Activated CD8-positive, alpha-beta T cell treated with anti-CD3 and anti-CD28 coated beads, Interleukin-2, amount 10 ng/mL, durations not matched to agents 7 days and 5 days (primary cell): Measurements from ENCODE around the gene ANXA8L1. TPM values are rescaled to one million over a fixed set of nuclear protein-coding genes. Genes with fewer than 3 reads are reported as not detected.
A peak's percentile ranks its signal among the peaks of the same experiment; 100 is the strongest.
"Not testable (repeated sequence)": the region's sequence is repeated elsewhere in the genome, so short reads cannot be mapped to it uniquely, and the experiment has no call there.

Experiments used
- ATAC-seq: fragments of 150-1000 bp; cut with Tn5 transposase; one replicate; pipeline ENCODE4 v1.10.0; 2021; ENCODE audit warnings: moderate library complexity
- CTCF ChIA-PET: fragments of 350-600 bp; sonication (Branson Sonifier 250); formaldehyde crosslinking; loops from one replicate; lab custom pipeline; 2021; ENCODE audit warnings: antibody characterized with exemption; lab: Charles Lee
- POLR2A ChIA-PET: fragments of 350-600 bp; sonication (Branson Sonifier 250); formaldehyde crosslinking; loops from one replicate; lab custom pipeline; 2021; ENCODE audit warnings: antibody characterized with exemption; lab: Charles Lee
- DNase-seq: peaks from one replicate; pipeline ENCODE4 v3.0.0-alpha.2; 2020
- H3K27ac Mint-ChIP-seq: one replicate; pipeline ENCODE4 v1.8.0; 2021; ENCODE audit warnings: mild to moderate bottlenecking, mixed read lengths
- H3K27me3 Mint-ChIP-seq: one replicate; pipeline ENCODE4 v1.8.0; 2021; ENCODE audit warnings: low read depth, mixed read lengths
- H3K36me3 Mint-ChIP-seq: one replicate; pipeline ENCODE4 v1.8.0; 2021; ENCODE audit warnings: low read depth, mixed read lengths
- H3K4me1 Mint-ChIP-seq: one replicate; pipeline ENCODE4 v1.8.0; 2021; ENCODE audit warnings: low read depth, mixed read lengths
- H3K4me3 Mint-ChIP-seq: one replicate; pipeline ENCODE4 v1.8.0; 2021; ENCODE audit warnings: mild to moderate bottlenecking, mixed read lengths
- H3K9me3 Mint-ChIP-seq: one replicate; pipeline ENCODE4 v1.8.0; 2022; ENCODE audit warnings: mixed read lengths; ENCODE audit not compliant: insufficient read depth
- total RNA-seq, 2 experiments: library from RNA; stranded (reverse); gene quantifications; one replicate each; pipeline ENCODE4 v1.2.3, GENCODE V29; 2021

Gene ANXA8L1, protein sequence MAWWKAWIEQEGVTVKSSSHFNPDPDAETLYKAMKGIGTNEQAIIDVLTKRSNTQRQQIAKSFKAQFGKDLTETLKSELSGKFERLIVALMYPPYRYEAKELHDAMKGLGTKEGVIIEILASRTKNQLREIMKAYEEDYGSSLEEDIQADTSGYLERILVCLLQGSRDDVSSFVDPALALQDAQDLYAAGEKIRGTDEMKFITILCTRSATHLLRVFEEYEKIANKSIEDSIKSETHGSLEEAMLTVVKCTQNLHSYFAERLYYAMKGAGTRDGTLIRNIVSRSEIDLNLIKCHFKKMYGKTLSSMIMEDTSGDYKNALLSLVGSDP
- total RNA-seq, result not detected

DNA sequence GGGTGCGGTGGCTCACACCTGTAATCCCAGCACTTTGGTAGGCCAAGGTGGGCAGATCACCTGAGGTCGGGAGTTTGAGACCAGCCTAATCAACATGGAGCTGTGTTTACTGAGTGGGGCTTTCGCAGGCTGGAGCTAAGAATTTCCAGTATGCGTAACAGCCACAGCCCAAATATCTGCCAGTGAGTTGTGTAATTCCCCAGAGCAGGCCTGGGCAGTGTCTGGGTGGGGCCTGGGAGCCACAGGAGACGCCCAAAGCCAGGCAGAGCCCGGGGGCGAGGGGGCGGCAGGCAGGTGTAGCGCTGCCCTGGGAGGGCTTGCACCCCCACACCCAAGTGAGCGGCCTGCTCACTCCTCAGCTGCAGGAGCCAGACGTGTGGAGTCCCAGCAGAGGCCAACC, at the start of gene ANXA8L1:
TSS of gene ANXA8L1 (plus strand) at position 371 of the 400 bp plus-strand sequence. CDS start 76 bp downstream, outside the sequence.
- POLR2A ChIA-PET, H3K27me3 Mint-ChIP-seq, H3K36me3 Mint-ChIP-seq, ATAC-seq, CTCF ChIA-PET, DNase-seq, H3K4me3 Mint-ChIP-seq, H3K4me1 Mint-ChIP-seq, H3K27ac Mint-ChIP-seq, H3K9me3 Mint-ChIP-seq: not testable (repeated sequence)

DNA sequence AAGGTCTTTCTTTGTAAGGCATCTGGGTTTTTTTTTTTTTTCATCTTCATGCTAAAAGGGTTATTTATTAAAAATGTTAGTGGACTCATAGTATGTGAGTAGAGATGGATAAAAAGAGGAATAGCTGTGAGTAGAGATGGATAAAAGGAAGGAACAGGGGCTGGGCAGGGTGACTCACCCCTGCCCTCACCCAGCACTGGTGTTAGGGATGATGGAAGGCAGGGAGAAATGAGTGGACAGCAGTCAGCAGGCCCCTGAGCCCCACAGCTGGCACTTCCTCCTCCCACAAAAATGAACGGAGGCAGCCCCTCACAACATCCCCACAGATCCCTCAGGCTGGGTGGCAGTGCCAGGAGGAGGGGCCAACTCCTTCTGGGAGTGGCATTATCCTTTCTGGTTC, 49.5 kb upstream of the ANXA8L1 start:
- Mint-ChIP-seq H3K27me3 (peaks cover 5% of the 10 kb centered on the region), H3K4me3 (no peak overlapping the region), H3K4me1 (no peaks in the 10 kb centered on the region), H3K27ac (no peak overlapping the region), H3K9me3 (no peaks in the 10 kb centered on the region), H3K36me3 (no peaks in the 10 kb centered on the region)
- DNase-seq (peak; percentile 8), ATAC-seq (no peak)
- CTCF ChIA-PET, result no interaction called here
- POLR2A ChIA-PET, result no interaction called here

- ATAC-seq (no peak), DNase-seq (peak; percentile 4)
- Mint-ChIP-seq H3K9me3 (no peaks in the 10 kb centered on the region), H3K27me3 (peaks cover 3% of the 10 kb centered on the region), H3K36me3 (no peaks in the 10 kb centered on the region), H3K4me3 (no peak overlapping the region), H3K4me1 (no peaks in the 10 kb centered on the region), H3K27ac (peak overlapping the region; percentile 54)
- ChIA-PET POLR2A (no interaction called here), CTCF (no interaction called here)
Measured at GRCh38 chr10:46326971-46327370, 48.6 kb upstream of the ANXA8L1 start.

GRCh38 chr10:46327685-46328084, 47.9 kb upstream of the ANXA8L1 start:
- no peaks in the 10 kb centered on the region for H3K9me3 Mint-ChIP-seq
- POLR2A ChIA-PET, result no interaction called here
- H3K36me3 Mint-ChIP-seq, result no peaks in the 10 kb centered on the region
- DNase-seq (no peak), ATAC-seq (no peak)
- no peak overlapping the region for H3K4me3 Mint-ChIP-seq
- CTCF ChIA-PET, result no interaction called here
- no peak overlapping the region for H3K27ac Mint-ChIP-seq
- no peaks in the 10 kb centered on the region for H3K4me1 Mint-ChIP-seq
- H3K27me3 Mint-ChIP-seq, result peaks cover 5% of the 10 kb centered on the region

GRCh38 chr10:46328853-46329689, 46.5 kb upstream of the ANXA8L1 start:
- H3K9me3 Mint-ChIP-seq, result no peaks in the 10 kb centered on the region
- H3K27me3 Mint-ChIP-seq, result peaks cover 5% of the 10 kb centered on the region
- DNase-seq (no peak), ATAC-seq (no peak)
- H3K27ac Mint-ChIP-seq, result no peak overlapping the region
- ChIA-PET POLR2A (no interaction called here), CTCF (no interaction called here)
- H3K4me1 Mint-ChIP-seq, result no peaks in the 10 kb centered on the region
- no peaks in the 10 kb centered on the region for H3K36me3 Mint-ChIP-seq
- no peak overlapping the region for H3K4me3 Mint-ChIP-seq

DNA sequence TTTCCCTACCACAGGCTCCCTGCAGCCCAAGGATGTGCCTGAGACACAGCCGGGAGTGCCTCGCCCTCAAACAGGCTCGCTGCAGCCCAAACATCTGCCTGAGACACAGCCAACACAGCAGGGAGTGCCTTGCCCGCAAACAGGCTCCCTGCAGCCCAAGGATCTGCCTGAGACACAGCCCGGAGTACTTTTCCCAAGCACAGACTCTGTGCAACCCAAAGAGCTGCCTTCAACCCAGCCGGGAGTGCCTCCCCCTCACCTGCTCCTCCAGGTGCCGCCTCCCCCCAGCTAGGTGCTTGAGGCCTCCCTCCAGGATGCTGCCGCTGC, 45.9 kb upstream of the ANXA8L1 start:
- ATAC-seq (no peak), DNase-seq (no peak)
- CTCF ChIA-PET, result no interaction called here
- no peak overlapping the region for H3K27ac Mint-ChIP-seq
- no peaks in the 10 kb centered on the region for H3K36me3 Mint-ChIP-seq
- H3K9me3 Mint-ChIP-seq, result no peaks in the 10 kb centered on the region
- H3K4me3 Mint-ChIP-seq, result no peak overlapping the region
- H3K27me3 Mint-ChIP-seq, result peaks cover 5% of the 10 kb centered on the region
- no peaks in the 10 kb centered on the region for H3K4me1 Mint-ChIP-seq
- POLR2A ChIA-PET, result no interaction called here

- ChIA-PET CTCF (no interaction called here), POLR2A (no interaction called here)
- Mint-ChIP-seq H3K27me3 (peaks cover 5% of the 10 kb centered on the region), H3K27ac (no peak overlapping the region), H3K4me3 (no peak overlapping the region), H3K36me3 (no peaks in the 10 kb centered on the region), H3K9me3 (no peaks in the 10 kb centered on the region), H3K4me1 (no peaks in the 10 kb centered on the region)
- DNase-seq (no peak), ATAC-seq (no peak)
Measured at GRCh38 chr10:46330894-46331293, 44.7 kb upstream of the ANXA8L1 start.

DNA sequence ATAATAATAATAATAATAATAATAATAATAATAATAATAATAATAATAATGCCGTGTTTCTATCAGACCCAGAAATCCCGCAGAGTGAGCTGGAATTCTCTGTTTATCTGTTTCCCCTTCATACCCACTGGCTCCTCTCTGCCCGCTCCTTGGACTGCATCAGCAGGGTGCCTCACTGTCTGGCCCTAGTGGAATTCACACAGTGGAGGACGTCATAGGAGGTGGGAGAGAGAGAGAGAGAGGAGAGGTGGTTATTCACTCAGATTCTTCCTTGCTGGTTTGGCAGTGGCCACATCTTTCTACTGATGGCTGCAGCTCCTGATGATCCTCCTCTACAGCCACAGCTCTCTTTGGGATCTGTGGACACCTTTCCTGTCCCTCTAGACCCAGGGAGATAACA, 10.1 kb upstream of the ANXA8L1 start:
- ATAC-seq, H3K27ac Mint-ChIP-seq, H3K36me3 Mint-ChIP-seq, POLR2A ChIA-PET, H3K9me3 Mint-ChIP-seq, H3K4me1 Mint-ChIP-seq, CTCF ChIA-PET, DNase-seq, H3K4me3 Mint-ChIP-seq, H3K27me3 Mint-ChIP-seq: not testable (repeated sequence)

DNA sequence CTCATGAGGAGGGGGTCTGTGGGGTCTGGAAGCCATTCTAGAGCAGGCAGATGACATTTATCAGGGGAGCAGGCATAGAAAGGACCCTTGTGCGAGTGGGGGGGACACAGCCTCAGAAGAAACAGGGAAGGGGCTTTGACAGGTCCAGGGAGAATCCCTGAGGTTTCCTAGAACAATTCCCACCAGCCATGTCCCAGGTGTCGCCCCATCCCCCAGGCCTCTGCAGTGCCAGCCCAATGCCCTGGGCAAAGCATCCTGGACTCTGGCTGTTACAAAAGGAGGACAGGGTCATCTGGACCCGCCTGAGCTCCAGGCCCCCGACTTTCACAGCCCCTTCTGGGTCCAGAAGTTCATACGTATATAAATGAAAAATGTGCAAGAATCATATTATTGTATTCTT, 8.4 kb upstream of the ANXA8L1 start:
- CTCF ChIA-PET, H3K27me3 Mint-ChIP-seq, DNase-seq, H3K4me3 Mint-ChIP-seq, H3K9me3 Mint-ChIP-seq, H3K4me1 Mint-ChIP-seq, H3K27ac Mint-ChIP-seq, ATAC-seq, POLR2A ChIA-PET, H3K36me3 Mint-ChIP-seq: not testable (repeated sequence)

GRCh38 chr10:46367666-46368240, 7.8 kb upstream of the ANXA8L1 start:
- H3K27ac Mint-ChIP-seq, result not testable (repeated sequence)

DNA sequence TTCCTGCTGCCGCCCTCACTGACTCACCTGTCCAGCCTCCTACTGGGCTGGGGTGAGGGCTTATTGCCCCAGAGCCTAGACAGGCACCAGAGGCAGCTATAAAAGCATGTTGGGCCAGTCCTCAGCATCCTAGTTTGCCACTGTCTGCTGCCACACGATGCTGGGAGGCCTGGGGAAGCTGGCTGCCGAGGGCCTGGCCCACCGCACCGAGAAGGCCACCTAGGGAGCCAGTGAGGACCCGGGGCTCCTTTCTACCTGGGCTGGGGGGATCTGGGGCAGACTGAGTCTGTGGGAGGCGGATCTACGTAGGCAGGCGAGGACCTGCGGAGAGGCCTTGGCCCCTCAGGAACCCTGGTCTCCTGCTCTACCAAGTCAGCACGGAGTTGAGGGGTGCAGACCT, 6.6 kb upstream of the ANXA8L1 start:
- H3K9me3 Mint-ChIP-seq, H3K27me3 Mint-ChIP-seq, POLR2A ChIA-PET, CTCF ChIA-PET, H3K4me3 Mint-ChIP-seq, H3K27ac Mint-ChIP-seq, H3K36me3 Mint-ChIP-seq, ATAC-seq, DNase-seq, H3K4me1 Mint-ChIP-seq: not testable (repeated sequence)

More at GRCh38 chr10:46367666-46368240, 7.8 kb upstream of the ANXA8L1 start:
- POLR2A ChIA-PET, H3K27me3 Mint-ChIP-seq, ATAC-seq, H3K4me1 Mint-ChIP-seq, CTCF ChIA-PET, H3K36me3 Mint-ChIP-seq, H3K4me3 Mint-ChIP-seq, H3K9me3 Mint-ChIP-seq, DNase-seq: not testable (repeated sequence)

DNA sequence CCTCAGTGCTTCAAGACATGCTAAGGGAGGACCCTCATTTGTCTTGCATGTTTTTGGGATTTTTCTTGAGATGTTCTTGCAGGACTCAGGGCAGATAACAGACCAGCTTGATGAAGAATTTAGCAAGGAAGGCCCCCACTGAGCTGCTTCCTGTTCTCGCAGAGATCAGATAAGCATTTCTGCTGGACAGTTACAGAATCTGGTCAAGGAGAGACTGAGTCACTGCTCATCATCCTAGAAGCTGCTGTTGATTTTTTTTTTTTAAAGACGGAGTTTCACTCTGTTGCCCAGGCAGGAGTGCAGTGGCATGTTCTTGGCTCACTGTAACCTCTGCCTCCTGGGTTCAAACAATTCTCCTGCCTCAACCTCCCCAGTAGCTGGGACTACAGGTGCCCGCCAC, 1.2 kb upstream of the ANXA8L1 start:
- CTCF ChIA-PET, H3K9me3 Mint-ChIP-seq, H3K27ac Mint-ChIP-seq, H3K4me1 Mint-ChIP-seq, ATAC-seq, H3K4me3 Mint-ChIP-seq, POLR2A ChIA-PET, DNase-seq, H3K27me3 Mint-ChIP-seq, H3K36me3 Mint-ChIP-seq: not testable (repeated sequence)
